Left ventricle myocardium inferior (tissue), 1 donor: ENCODE results near the gene GPR15. TPM values are rescaled to one million over a fixed set of nuclear protein-coding genes. Genes with fewer than 3 reads are reported as not detected.

Experiments
- DNase-seq: peaks from one replicate; pipeline ENCODE4 v3.0.0-alpha.2; 2020
- H3K27ac ChIP-seq: fragments of 200-600 bp; replicated peaks from 2 replicates; pipeline ENCODE4 v1.8.0; 2021
- H3K27me3 ChIP-seq: fragments of 200-600 bp; 2 replicates; pipeline ENCODE4 v1.8.0; 2021; ENCODE audit warnings: low read depth
- H3K36me3 ChIP-seq: fragments of 200-600 bp; 2 replicates; pipeline ENCODE4 v1.8.0; 2021
- H3K4me1 ChIP-seq: fragments of 200-600 bp; 2 replicates; pipeline ENCODE4 v1.8.0; 2021
- H3K4me3 ChIP-seq: fragments of 200-600 bp; 2 replicates; pipeline ENCODE4 v1.8.0; 2021; ENCODE audit warnings: mild to moderate bottlenecking, moderate library complexity
- H3K9me3 ChIP-seq: fragments of 200-600 bp; replicated peaks from 2 replicates; pipeline ENCODE4 v1.8.0; 2021
- CTCF ChIP-seq: fragments of 200-600 bp; IDR thresholded peaks from 2 replicates; pipeline ENCODE4 v1.8.0; 2021; ENCODE audit warnings: antibody characterized with exemption, mild to moderate bottlenecking, borderline replicate concordance
- intact Hi-C: fragments of 100-400 bp; cut with micrococcal nuclease; formaldehyde crosslinking; loops from one replicate; pipeline ENCODE4 v1.11.0; 2022
- total RNA-seq: library from RNA; stranded (reverse); fragmentation: NEBNext Ultra II Directional; extraction: Animal tissue kit (Norgen Biotek cat#: 25700); gene quantifications from one replicate; pipeline ENCODE4 v1.2.1, GENCODE V29; 2021
- donor health status: DM: no; HTN: yes; CAD: no; lungs with severe emphysema.

Gene GPR15
- total RNA-seq, 1 donor from 2014 or later: not detected

GRCh38 chr3:98513091-98513511 lies 18.7 kb upstream of the GPR15 start:
- DNase-seq: no peak
- no peak overlapping the region for H3K27ac ChIP-seq
- H3K4me1 ChIP-seq: peaks cover 13% of the 10 kb centered on the region
- H3K36me3 ChIP-seq: peaks cover 56% of the 10 kb centered on the region
- H3K9me3 ChIP-seq: no peaks in the 10 kb centered on the region
- TF ChIP-seq CTCF: no peak
- no peak overlapping the region for H3K4me3 ChIP-seq
- intact Hi-C loops: no loop called here
- H3K27me3 ChIP-seq: no peaks in the 10 kb centered on the region

- H3K36me3 ChIP-seq: peaks cover 61% of the 10 kb centered on the region
- intact Hi-C loops: no loop called here
Observed at GRCh38 chr3:98513736-98514135, 18.0 kb upstream of the GPR15 start.

GRCh38 chr3:98514948-98515347 lies 16.8 kb upstream of the GPR15 start:
- peaks cover 66% of the 10 kb centered on the region for H3K36me3 ChIP-seq
- TF ChIP-seq CTCF: no peak

More at GRCh38 chr3:98513736-98514135, 18.0 kb upstream of the GPR15 start:
- DNase-seq: no peak
- no peaks in the 10 kb centered on the region for H3K27me3 ChIP-seq
- no peaks in the 10 kb centered on the region for H3K9me3 ChIP-seq
- no peak overlapping the region for H3K27ac ChIP-seq
- no peak for TF ChIP-seq CTCF
- H3K4me3 ChIP-seq: no peak overlapping the region
- peaks cover 18% of the 10 kb centered on the region for H3K4me1 ChIP-seq

GRCh38 chr3:98518816-98519215 lies 13.0 kb upstream of the GPR15 start:
- DNase-seq: no peak
- TF ChIP-seq CTCF: no peak
- Histone ChIP-seq H3K27ac (no peak overlapping the region), H3K4me3 (no peak overlapping the region), H3K9me3 (no peaks in the 10 kb centered on the region), H3K36me3 (peaks cover 50% of the 10 kb centered on the region), H3K4me1 (peaks cover 60% of the 10 kb centered on the region), H3K27me3 (no peaks in the 10 kb centered on the region)
- intact Hi-C loops: no loop called here

More at GRCh38 chr3:98514948-98515347, 16.8 kb upstream of the GPR15 start:
- no peak overlapping the region for H3K4me3 ChIP-seq
- no peak overlapping the region for H3K27ac ChIP-seq
- no peaks in the 10 kb centered on the region for H3K27me3 ChIP-seq
- peaks cover 30% of the 10 kb centered on the region for H3K4me1 ChIP-seq
- no peak for DNase-seq
- intact Hi-C loops: no loop called here
- H3K9me3 ChIP-seq: no peaks in the 10 kb centered on the region

GRCh38 chr3:98519351-98519750 lies 12.4 kb upstream of the GPR15 start:
- Histone ChIP-seq H3K4me3 (no peak overlapping the region), H3K4me1 (peaks cover 57% of the 10 kb centered on the region), H3K9me3 (no peaks in the 10 kb centered on the region), H3K27me3 (no peaks in the 10 kb centered on the region), H3K27ac (no peak overlapping the region), H3K36me3 (peaks cover 50% of the 10 kb centered on the region)
- DNase-seq: no peak
- no peak for TF ChIP-seq CTCF
- intact Hi-C loops: no loop called here
